Nephron progenitor cell (in vitro differentiated cells): ENCODE measurements around the gene PLA2G4C.
"Not testable (repeated sequence)": the region's sequence is repeated elsewhere in the genome, so short reads cannot be mapped to it uniquely, and the experiment has no call there.

Experiments used
- DNase-seq: peaks from one replicate; pipeline ENCODE4 v3.0.0; 2021
- H3K27ac Mint-ChIP-seq: 2 replicates; pipeline ENCODE4 v1.8.0; 2021; ENCODE audit warnings: mild to moderate bottlenecking, moderate library complexity, mixed read lengths
- H3K27me3 Mint-ChIP-seq: 2 replicates; pipeline ENCODE4 v1.8.0; 2021; ENCODE audit warnings: mild to moderate bottlenecking, low read depth, mixed read lengths; ENCODE audit not compliant: poor library complexity
- H3K36me3 Mint-ChIP-seq: 2 replicates; pipeline ENCODE4 v1.8.0; 2021; ENCODE audit warnings: low read depth, mixed read lengths
- H3K4me1 Mint-ChIP-seq: 2 replicates; pipeline ENCODE4 v1.8.0; 2021; ENCODE audit warnings: mixed read lengths
- H3K4me3 Mint-ChIP-seq: 2 replicates; pipeline ENCODE4 v1.8.0; 2021; ENCODE audit warnings: mild to moderate bottlenecking, moderate library complexity, mixed read lengths
- H3K9me3 Mint-ChIP-seq: 2 replicates; pipeline ENCODE4 v1.8.0; 2021; ENCODE audit warnings: mild to moderate bottlenecking, moderate library complexity, mixed read lengths
- TF ChIP-seq, protein P1 (sequence below): fragments of 200-600 bp; sonication (generic); IDR thresholded peaks from 2 replicates; pipeline ENCODE4 v1.5.0; 2021; ENCODE audit warnings: antibody characterized with exemption

Gene PLA2G4C

DNA sequence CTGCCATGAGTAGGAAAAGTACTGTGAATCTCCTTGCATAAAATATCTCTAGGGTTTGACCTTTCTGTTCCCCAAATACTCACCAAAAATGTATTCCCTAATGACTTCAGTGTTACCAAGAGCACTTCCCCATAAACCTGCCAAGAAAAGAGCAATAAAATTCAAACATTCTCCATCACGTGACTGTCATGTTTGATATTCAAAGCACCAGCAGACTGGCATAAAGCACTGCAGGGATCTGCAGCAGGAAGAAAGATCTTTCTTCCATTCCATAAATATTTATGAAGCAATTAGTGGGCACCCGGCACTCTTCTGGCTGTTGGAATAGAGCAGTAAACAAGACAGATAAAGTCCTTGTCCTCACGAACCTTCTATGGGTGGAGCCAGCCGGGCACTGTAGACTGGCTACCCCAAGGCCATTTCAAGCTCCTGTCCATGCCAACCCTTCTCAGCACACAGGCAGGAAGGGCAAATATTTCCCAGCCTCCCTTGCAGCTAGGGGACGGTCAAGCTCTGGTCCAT lies 20.3 kb downstream of the PLA2G4C start:
- no peak overlapping the region for H3K4me3 Mint-ChIP-seq
- DNase-seq: no peak
- H3K9me3 Mint-ChIP-seq: peaks cover 22% of the 10 kb centered on the region
- H3K36me3 Mint-ChIP-seq: no peaks in the 10 kb centered on the region
- TF ChIP-seq, protein P1, sequence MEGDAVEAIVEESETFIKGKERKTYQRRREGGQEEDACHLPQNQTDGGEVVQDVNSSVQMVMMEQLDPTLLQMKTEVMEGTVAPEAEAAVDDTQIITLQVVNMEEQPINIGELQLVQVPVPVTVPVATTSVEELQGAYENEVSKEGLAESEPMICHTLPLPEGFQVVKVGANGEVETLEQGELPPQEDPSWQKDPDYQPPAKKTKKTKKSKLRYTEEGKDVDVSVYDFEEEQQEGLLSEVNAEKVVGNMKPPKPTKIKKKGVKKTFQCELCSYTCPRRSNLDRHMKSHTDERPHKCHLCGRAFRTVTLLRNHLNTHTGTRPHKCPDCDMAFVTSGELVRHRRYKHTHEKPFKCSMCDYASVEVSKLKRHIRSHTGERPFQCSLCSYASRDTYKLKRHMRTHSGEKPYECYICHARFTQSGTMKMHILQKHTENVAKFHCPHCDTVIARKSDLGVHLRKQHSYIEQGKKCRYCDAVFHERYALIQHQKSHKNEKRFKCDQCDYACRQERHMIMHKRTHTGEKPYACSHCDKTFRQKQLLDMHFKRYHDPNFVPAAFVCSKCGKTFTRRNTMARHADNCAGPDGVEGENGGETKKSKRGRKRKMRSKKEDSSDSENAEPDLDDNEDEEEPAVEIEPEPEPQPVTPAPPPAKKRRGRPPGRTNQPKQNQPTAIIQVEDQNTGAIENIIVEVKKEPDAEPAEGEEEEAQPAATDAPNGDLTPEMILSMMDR: no peak
- H3K27ac Mint-ChIP-seq: no peak overlapping the region
- H3K4me1 Mint-ChIP-seq: peaks cover 4% of the 10 kb centered on the region
- H3K27me3 Mint-ChIP-seq: peaks cover 29% of the 10 kb centered on the region

- H3K9me3 Mint-ChIP-seq: peaks cover 16% of the 10 kb centered on the region
- not testable (repeated sequence) for DNase-seq, H3K36me3 Mint-ChIP-seq, H3K4me1 Mint-ChIP-seq, H3K4me3 Mint-ChIP-seq, H3K27ac Mint-ChIP-seq
- peaks cover 25% of the 10 kb centered on the region for H3K27me3 Mint-ChIP-seq
Observed at GRCh38 chr19:48088991-48089390, 21.6 kb downstream of the PLA2G4C start.

- Mint-ChIP-seq H3K4me1 (no peaks in the 10 kb centered on the region), H3K36me3 (no peaks in the 10 kb centered on the region), H3K9me3 (peaks cover 13% of the 10 kb centered on the region), H3K27me3 (peaks cover 22% of the 10 kb centered on the region), H3K27ac (no peak overlapping the region), H3K4me3 (no peak overlapping the region)
- TF ChIP-seq, protein P1: no peak
- DNase-seq: no peak
Observed at GRCh38 chr19:48085904-48086864, 24.4 kb downstream of the PLA2G4C start.

GRCh38 chr19:48085076-48085475 lies 25.5 kb downstream of the PLA2G4C start:
- H3K27me3 Mint-ChIP-seq: peaks cover 20% of the 10 kb centered on the region
- H3K4me1 Mint-ChIP-seq: no peaks in the 10 kb centered on the region
- TF ChIP-seq, protein P1: no peak
- H3K36me3 Mint-ChIP-seq: no peaks in the 10 kb centered on the region
- H3K9me3 Mint-ChIP-seq: peaks cover 10% of the 10 kb centered on the region
- H3K27ac Mint-ChIP-seq: no peak overlapping the region
- H3K4me3 Mint-ChIP-seq: no peak overlapping the region
- no peak for DNase-seq

DNA sequence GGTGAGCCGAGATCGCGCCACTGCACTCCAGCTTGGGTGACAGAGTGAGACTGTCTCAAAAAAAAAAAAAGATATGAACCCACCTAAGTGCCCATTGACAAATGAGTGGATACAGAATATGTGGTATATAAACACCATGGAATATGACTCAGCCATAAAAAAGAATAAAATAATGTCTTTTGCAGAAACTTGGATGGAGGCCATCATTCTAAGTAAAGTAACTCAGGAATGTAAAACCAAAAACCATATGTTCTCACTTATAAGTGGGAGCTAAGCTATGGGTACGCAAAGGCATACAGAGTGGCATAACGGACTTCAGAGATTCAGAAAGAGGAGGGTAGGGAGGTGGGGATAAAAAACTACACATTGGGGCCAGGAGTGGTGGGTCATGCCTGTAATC lies 29.5 kb downstream of the PLA2G4C start:
- TF ChIP-seq, protein P1: no peak
- Mint-ChIP-seq H3K36me3 (no peaks in the 10 kb centered on the region), H3K9me3 (peaks cover 4% of the 10 kb centered on the region)

GRCh38 chr19:48070177-48070769 lies 40.3 kb downstream of the PLA2G4C start:
- not testable (repeated sequence) for H3K27ac Mint-ChIP-seq, H3K4me3 Mint-ChIP-seq, H3K4me1 Mint-ChIP-seq, H3K27me3 Mint-ChIP-seq, H3K9me3 Mint-ChIP-seq, DNase-seq, H3K36me3 Mint-ChIP-seq

More for the DNA sequence above, 29.5 kb downstream of the PLA2G4C start:
- no peak overlapping the region for H3K27ac Mint-ChIP-seq
- H3K4me3 Mint-ChIP-seq: no peak overlapping the region
- H3K4me1 Mint-ChIP-seq: no peaks in the 10 kb centered on the region
- H3K27me3 Mint-ChIP-seq: peaks cover 19% of the 10 kb centered on the region
- no peak for DNase-seq
